SU-DHL-6 (cell line): ENCODE measurements around the gene PRICKLE1.

Source experiments
- H2AFZ ChIP-seq: fragments of 200-600 bp; sonication (generic); 2 replicates; pipeline ENCODE4 v1.6.1; 2014; ENCODE audit warnings: low read depth, mild to moderate bottlenecking, moderate library complexity, mixed read lengths, antibody characterized with exemption, low read length; ENCODE audit not compliant: severe bottlenecking
- H3F3A ChIP-seq: fragments of 200-600 bp; shearing (Covaris generic); 2 replicates; pipeline ENCODE4 v1.6.0; 2016; ENCODE audit warnings: antibody characterized with exemption, mild to moderate bottlenecking; ENCODE audit not compliant: insufficient read depth
- H3K27ac ChIP-seq: fragments of 200-600 bp; sonication (generic); 2 replicates; pipeline ENCODE4 v1.5.1; 2016; ENCODE audit warnings: low read depth, mild to moderate bottlenecking, low read length, moderate library complexity, mixed read lengths
- H3K27me3 ChIP-seq: fragments of 200-600 bp; sonication (generic), shearing (Covaris generic); 2 replicates; pipeline ENCODE4 v1.6.0; 2014; ENCODE audit warnings: mild to moderate bottlenecking, low read length
- H3K36me3 ChIP-seq: fragments of 200-600 bp; sonication (generic); 2 replicates; pipeline ENCODE4 v1.6.1; 2014; ENCODE audit warnings: mild to moderate bottlenecking, low read length, mixed read lengths
- H3K4me2 ChIP-seq: fragments of 300-600, 200-600 bp; shearing (Covaris generic), sonication (generic); 2 replicates; pipeline ENCODE4 v1.6.0; 2014; ENCODE audit warnings: low read length, low read depth, mild to moderate bottlenecking; ENCODE audit not compliant: poor library complexity, severe bottlenecking
- H3K4me3 ChIP-seq: fragments of 200-600 bp; sonication (generic); 2 replicates; pipeline ENCODE4 v1.5.1; 2014; ENCODE audit warnings: antibody characterized with exemption, low read length, mild to moderate bottlenecking, mixed read lengths; ENCODE audit not compliant: insufficient read depth, poor library complexity, severe bottlenecking
- H3K79me2 ChIP-seq: fragments of 200-600 bp; sonication (generic); 2 replicates; pipeline ENCODE4 v1.6.1; 2014; ENCODE audit warnings: mild to moderate bottlenecking, low read length, moderate library complexity; ENCODE audit not compliant: insufficient read depth
- H3K9ac ChIP-seq: fragments of 200-600 bp; sonication (generic); 2 replicates; pipeline ENCODE4 v1.7.0; 2014; ENCODE audit warnings: mild to moderate bottlenecking, low read length
- H3K9me2 ChIP-seq: fragments of 200-600 bp; sonication (generic); replicated peaks from 2 replicates; pipeline ENCODE4 v1.6.1; 2014; ENCODE audit warnings: low read length; ENCODE audit not compliant: insufficient read depth
- H3K9me3 ChIP-seq: fragments of 200-600 bp; sonication (generic); 2 replicates; pipeline ENCODE4 v1.6.1; 2014; ENCODE audit warnings: low read length, mixed read lengths; ENCODE audit not compliant: insufficient read depth
- H4K20me1 ChIP-seq: fragments of 200-600 bp; sonication (generic); 2 replicates; pipeline ENCODE4 v1.6.1; 2014; ENCODE audit warnings: low read depth, mild to moderate bottlenecking, antibody characterized with exemption, low read length, moderate library complexity, mixed read lengths
- CTCF ChIP-seq: fragments of 200-600 bp; sonication (generic); IDR thresholded peaks from one replicate; pipeline ENCODE4 v1.5.1; 2017; ENCODE audit warnings: antibody characterized with exemption, mild to moderate bottlenecking, low read length, moderate library complexity; ENCODE audit not compliant: insufficient read depth, poor library complexity, severe bottlenecking
- EZH2phosphoT487 ChIP-seq: fragments of 200-600 bp; sonication (generic), shearing (Covaris generic); conservative IDR thresholded peaks from 2 replicates; pipeline ENCODE4 v1.6.1; 2018; ENCODE audit warnings: mild to moderate bottlenecking, antibody characterized with exemption, low read length, moderate library complexity, mixed read lengths

The PRICKLE1 gene

GRCh38 chr12:42636993-42637392 lies 47.4 kb upstream of the PRICKLE1 start:
- Histone ChIP-seq H2AFZ (no peak overlapping the region), H4K20me1 (no peaks in the 10 kb centered on the region), H3K36me3 (no peaks in the 10 kb centered on the region), H3K9me2 (no peaks in the 10 kb centered on the region), H3K9me3 (no peaks in the 10 kb centered on the region), H3K9ac (no peak overlapping the region), H3K27ac (no peak overlapping the region), H3K27me3 (no peaks in the 10 kb centered on the region), H3K4me3 (no peak overlapping the region), H3K79me2 (no peaks in the 10 kb centered on the region), H3K4me2 (no peak overlapping the region), H3F3A (no peaks in the 10 kb centered on the region)
- TF ChIP-seq CTCF (no peak), EZH2phosphoT487 (no peak)

GRCh38 chr12:42633594-42633993 lies 44.0 kb upstream of the PRICKLE1 start:
- no peaks in the 10 kb centered on the region for H3K27me3 ChIP-seq
- H3K9me2 ChIP-seq = no peaks in the 10 kb centered on the region
- no peaks in the 10 kb centered on the region for H3F3A ChIP-seq
- H3K4me2 ChIP-seq = no peak overlapping the region
- no peak overlapping the region for H2AFZ ChIP-seq
- no peak overlapping the region for H3K9ac ChIP-seq
- H3K27ac ChIP-seq = no peak overlapping the region
- no peak overlapping the region for H3K4me3 ChIP-seq
- no peaks in the 10 kb centered on the region for H3K79me2 ChIP-seq
- H3K36me3 ChIP-seq = no peaks in the 10 kb centered on the region
- no peak for TF ChIP-seq CTCF
- no peak for TF ChIP-seq EZH2phosphoT487
- H3K9me3 ChIP-seq = no peaks in the 10 kb centered on the region
- no peaks in the 10 kb centered on the region for H4K20me1 ChIP-seq

- Histone ChIP-seq H3K9me3 (no peaks in the 10 kb centered on the region), H3K9ac (no peak overlapping the region), H3F3A (no peaks in the 10 kb centered on the region), H3K9me2 (no peaks in the 10 kb centered on the region), H3K4me2 (no peak overlapping the region), H3K4me3 (no peak overlapping the region), H4K20me1 (no peaks in the 10 kb centered on the region), H3K27me3 (no peaks in the 10 kb centered on the region), H2AFZ (no peak overlapping the region), H3K27ac (no peak overlapping the region), H3K36me3 (no peaks in the 10 kb centered on the region), H3K79me2 (no peaks in the 10 kb centered on the region)
- TF ChIP-seq CTCF = no peak
- TF ChIP-seq EZH2phosphoT487 = no peak
Measured at GRCh38 chr12:42631513-42631912, 42.0 kb upstream of the PRICKLE1 start.

GRCh38 chr12:42630314-42630713 lies 40.8 kb upstream of the PRICKLE1 start:
- no peaks in the 10 kb centered on the region for H3K9me2 ChIP-seq
- no peak overlapping the region for H2AFZ ChIP-seq
- no peak overlapping the region for H3K9ac ChIP-seq
- no peaks in the 10 kb centered on the region for H3K36me3 ChIP-seq
- no peaks in the 10 kb centered on the region for H4K20me1 ChIP-seq
- no peaks in the 10 kb centered on the region for H3K9me3 ChIP-seq
- no peak overlapping the region for H3K27ac ChIP-seq
- TF ChIP-seq EZH2phosphoT487 = no peak
- no peak for TF ChIP-seq CTCF
- no peak overlapping the region for H3K4me3 ChIP-seq
- H3K4me2 ChIP-seq = no peak overlapping the region
- H3F3A ChIP-seq = no peaks in the 10 kb centered on the region
- no peaks in the 10 kb centered on the region for H3K27me3 ChIP-seq
- no peaks in the 10 kb centered on the region for H3K79me2 ChIP-seq
